Measurements from ENCODE around the gene LMTK3.

GRCh38 chr19:48487948-48488347 lies 23.7 kb downstream of the LMTK3 start:
- TF ChIP-seq CTCF (IDR thresholded peaks at IDR 0.05) = no peak
- TF ChIP-seq POLR2A (IDR thresholded peaks at IDR 0.05) = peak in 1 of 4 donors; percentile 12
